ENCODE data around the gene ALKBH2.

ALKBH2 gene

DNA sequence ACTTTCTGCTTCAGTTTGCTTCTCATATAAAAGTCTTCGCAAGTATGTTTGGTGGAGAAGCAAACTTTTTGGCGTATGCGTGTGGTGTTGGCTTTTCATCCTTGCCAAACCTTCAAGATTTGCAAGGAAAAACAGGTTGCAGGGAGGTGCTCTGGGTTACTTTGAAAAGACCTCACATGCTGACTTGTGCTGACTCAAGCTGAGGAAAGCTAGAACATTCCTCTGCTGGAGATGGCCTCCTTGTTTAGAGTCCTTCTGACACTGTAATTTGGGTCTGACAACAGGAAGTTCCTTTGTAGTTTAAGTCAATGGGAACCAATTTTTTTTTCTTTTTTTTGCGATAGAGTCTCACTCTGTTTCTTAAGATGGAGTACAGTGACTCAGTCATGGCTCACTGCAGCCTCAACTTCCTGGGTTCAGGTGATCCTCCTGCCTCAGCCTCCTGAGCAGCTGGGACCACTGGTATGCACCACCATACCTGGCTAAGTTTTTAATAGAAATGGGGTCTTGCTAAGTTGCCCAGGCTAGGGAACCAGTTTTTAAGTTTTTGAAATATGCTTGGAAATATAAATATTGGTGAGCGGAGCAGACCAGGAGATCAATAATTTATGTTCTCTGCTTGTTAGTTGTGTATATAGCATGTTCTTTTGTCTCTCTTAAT is 20.5 kb upstream of the ALKBH2 start:
- no peak for DNase-seq (ENCODE audit: low read depth)

GRCh38 chr12:109112720-109113465 is 19.6 kb upstream of the ALKBH2 start:
- no peak for DNase-seq (ENCODE audit: low read depth)

DNA sequence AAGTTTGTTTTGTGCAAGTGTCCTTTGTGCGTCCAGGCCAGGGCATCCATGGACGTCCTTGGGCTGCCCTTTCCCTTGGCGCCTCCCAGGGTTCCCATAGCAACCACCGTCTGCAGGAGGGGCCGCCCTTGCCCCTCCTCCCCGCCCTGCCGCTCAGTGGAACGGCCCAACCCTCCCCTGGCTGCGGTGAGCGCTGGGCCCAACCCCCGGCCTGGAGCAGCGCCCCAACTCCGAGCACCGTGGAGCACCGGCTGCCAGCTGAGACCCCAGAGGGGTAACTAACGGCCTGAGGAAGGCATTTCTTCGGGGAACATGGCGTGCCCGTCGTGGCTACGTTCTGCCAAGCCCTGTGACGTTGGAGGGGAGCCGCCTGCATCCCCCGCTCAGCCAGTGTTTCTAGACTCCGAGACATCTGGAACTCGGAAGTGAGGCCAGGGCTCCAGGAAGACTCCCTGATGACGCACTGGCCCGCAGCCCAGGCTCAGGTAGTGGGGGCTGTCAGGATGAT is 17.8 kb upstream of the ALKBH2 start:
- DNase-seq (ENCODE audit: low read depth), result peak; percentile 75

DNA sequence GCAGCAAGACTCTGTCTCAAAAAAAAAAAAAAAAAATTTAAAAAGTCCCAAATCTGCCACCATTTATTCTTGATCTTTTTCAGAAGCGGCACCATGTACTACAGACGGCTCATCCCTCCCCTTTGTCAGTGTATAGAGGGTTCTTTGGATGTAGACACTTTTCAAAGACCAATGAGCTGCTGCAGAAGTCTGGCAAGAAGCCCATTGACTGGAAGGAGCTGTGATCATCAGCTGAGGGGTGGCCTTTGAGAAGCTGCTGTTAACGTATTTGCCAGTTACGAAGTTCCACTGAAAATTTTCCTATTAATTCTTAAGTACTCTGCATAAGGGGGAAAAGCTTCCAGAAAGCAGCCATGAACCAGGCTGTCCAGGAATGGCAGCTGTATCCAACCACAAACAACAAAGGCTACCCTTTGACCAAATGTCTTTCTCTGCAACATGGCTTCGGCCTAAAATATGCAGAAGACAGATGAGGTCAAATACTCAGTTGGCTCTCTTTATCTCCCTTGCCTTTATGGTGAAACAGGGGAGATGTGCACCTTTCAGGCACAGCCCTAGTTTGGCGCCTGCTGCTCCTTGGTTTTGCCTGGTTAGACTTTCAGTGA is 16.6 kb upstream of the ALKBH2 start:
- no peak for DNase-seq (ENCODE audit: low read depth)

GRCh38 chr12:109105176-109105575 is 11.9 kb upstream of the ALKBH2 start:
- no peak for DNase-seq (ENCODE audit: low read depth)

DNA sequence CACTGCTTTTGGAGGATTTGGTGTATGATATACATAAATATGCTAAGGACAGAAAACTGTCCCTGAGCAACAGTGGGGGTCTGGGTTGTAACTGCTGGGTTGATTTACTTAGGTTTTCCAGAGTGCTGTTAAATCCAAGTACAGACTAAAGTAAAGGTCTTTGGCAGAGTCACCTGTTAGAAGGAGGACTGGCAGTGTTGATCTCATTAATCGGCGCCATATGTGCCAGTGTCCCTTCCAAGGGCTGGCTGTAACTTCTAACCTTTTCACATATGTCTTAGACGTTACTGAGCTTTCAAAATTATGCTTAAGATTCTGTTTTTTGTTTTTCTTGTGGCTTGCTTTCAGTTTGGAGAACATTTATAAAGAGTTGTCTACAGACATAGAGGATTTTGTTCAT is 9.2 kb upstream of the ALKBH2 start:
- no peak for DNase-seq (ENCODE audit: low read depth)

DNA sequence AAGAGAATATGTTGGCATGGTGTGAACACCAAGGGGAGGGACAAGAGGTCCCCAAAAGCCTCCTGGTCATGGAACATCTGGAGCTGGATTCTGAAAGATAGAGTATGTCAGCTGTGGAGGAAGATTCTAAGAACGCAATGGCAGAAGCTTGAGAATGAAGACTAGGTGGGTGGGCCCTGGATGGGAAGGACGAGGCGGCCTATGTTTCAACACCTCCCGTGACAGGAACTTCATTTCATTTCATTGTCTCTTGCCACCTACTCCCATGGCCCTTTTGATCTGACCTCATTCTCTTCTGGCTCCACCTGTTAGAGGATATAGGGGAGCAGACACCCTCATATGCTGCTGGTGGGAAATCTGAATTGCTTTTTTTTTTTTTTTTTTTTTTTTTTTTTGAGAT is 7.5 kb upstream of the ALKBH2 start:
- DNase-seq (ENCODE audit: low read depth), result no peak

- DNase-seq (ENCODE audit: low read depth), result no peak
Measured at GRCh38 chr12:109099431-109100020, 6.3 kb upstream of the ALKBH2 start.

GRCh38 chr12:109098651-109099050 is 5.4 kb upstream of the ALKBH2 start:
- DNase-seq (ENCODE audit: low read depth), result no peak

DNA sequence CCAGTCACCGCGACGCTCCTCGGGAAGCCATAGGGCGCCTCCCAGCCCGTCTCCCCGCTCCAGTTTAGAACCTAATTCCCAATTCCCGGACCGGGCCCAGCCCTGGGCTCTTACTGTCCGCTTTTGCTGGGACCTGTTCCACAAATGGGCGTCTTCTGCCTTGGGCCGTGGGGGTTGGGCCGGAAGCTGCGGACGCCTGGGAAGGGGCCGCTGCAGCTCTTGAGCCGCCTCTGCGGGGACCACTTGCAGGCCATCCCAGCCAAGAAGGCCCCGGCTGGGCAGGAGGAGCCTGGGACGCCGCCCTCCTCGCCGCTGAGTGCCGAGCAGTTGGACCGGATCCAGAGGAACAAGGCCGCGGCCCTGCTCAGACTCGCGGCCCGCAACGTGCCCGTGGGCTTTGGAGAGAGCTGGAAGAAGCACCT is 4.9 kb upstream of the ALKBH2 start:
- DNase-seq (ENCODE audit: low read depth), result peak; percentile 39

GRCh38 chr12:109097435-109098182 is 4.3 kb upstream of the ALKBH2 start, which contains the start of gene UNG:
Gene UNG, plus strand, starts transcription at chr12:109097597. Its CDS starts 83 bp downstream, at chr12:109097680.
- peak; percentile 93 for DNase-seq (ENCODE audit: low read depth)

DNA sequence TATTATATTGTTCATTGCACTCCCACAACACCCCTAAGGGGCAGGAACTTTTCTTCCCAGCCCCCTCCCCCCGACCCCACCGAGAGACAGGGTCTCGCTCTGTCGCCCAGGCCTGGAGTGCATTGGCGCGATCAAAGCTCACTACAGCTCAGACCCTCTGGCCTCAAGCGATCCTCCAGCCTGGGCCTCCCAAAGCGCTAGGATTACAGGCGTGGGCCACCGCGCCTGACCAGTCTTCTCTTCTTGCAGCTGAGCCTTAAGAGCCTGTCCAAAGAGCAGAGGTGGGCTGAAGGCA is 3.8 kb upstream of the ALKBH2 start:
- no peak for DNase-seq (ENCODE audit: low read depth)

DNA sequence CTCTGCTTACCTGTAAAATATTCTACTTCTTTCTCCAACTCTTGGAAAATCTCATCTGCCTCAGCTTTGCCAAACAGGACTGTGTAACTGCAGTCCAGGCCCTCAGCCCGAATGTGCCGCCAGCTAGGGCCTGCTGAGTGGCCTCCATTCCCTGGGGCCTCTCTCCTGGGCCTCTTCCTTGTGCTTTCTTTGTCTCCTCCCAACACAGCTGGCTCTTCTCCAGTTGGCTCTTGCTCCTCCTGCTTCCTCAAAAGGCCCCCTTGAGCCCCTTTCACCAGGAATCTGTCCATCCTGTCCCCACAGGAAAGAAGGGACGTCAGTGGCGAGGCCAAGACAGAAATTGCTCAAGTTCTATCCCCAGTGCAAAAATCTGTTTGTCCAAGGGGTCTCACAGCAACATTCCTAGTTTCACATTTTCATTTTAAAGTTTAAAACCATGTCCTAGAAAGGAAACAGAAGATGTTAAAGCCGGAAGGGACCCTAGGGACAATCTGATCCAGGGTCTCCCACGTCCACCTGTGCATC is 713 bp downstream of the ALKBH2 start:
- DNase-seq (ENCODE audit: low read depth), result no peak

DNA sequence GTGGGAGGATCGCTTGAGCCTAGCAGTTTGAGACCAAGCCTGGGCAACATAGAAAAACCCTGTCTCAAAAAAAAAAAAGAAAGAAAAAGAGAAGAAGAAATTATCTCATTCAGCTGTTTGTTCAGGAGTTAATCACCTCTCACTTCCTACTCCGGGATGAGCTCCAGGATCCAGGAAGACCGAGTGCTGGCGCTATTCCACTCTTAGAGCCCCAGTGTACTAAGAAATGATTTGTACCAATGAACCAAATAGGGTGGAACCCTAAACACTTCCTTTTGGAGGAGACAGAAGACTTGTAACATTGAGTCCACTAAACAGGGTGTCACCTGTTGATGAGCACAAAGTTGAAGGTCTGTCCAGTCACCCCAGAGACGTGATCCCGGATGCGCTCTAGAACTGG is 3.6 kb downstream of the ALKBH2 start:
- DNase-seq (ENCODE audit: low read depth), result no peak

DNA sequence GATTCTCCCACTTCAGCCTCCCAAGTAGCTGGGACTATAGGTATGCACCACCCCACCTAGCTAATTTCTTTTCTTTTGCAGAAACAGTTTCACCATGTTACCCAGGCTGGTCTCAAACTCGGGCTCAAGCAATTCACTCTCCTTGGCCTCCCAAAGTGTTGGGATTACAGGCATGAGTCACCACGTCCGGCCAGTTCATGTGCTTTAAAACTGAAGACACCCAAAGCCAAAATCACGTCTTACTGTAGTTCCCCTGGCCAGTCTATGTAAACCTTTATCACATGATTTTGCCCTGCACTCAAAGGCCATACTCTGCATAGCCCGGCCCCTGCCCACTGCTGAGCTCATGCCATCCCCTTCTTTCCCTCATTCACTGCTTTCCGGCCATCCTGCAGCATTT is 4.5 kb downstream of the ALKBH2 start:
- peak; percentile 27 for DNase-seq (ENCODE audit: low read depth)

GRCh38 chr12:109087250-109087649 is 6.0 kb downstream of the ALKBH2 start:
- DNase-seq (ENCODE audit: low read depth), result no peak

GRCh38 chr12:109085590-109085989 is 7.7 kb downstream of the ALKBH2 start:
- no peak for DNase-seq (ENCODE audit: low read depth)

DNA sequence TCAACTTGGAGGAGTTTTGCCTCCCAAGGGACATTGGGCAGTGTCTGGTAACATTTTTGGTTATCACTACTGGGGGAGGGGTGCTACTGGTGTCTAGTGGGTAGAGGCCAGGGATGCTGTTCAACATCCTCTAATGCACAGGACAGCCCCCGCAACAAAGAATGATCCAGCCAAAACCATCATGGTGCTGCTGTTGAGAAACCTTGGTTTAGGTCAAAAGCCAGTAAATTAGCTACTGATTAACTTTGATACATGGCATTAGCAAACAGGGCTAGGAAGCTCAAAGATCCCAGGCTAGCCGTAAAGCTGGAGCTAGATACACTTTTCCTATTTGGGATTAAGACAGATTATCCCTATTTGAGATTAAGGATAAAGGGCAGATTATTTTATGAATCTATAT is 8.8 kb downstream of the ALKBH2 start:
- DNase-seq (ENCODE audit: low read depth), result no peak

- no peak for DNase-seq (ENCODE audit: low read depth)
Measured at GRCh38 chr12:109082751-109083150, 10.5 kb downstream of the ALKBH2 start.

DNA sequence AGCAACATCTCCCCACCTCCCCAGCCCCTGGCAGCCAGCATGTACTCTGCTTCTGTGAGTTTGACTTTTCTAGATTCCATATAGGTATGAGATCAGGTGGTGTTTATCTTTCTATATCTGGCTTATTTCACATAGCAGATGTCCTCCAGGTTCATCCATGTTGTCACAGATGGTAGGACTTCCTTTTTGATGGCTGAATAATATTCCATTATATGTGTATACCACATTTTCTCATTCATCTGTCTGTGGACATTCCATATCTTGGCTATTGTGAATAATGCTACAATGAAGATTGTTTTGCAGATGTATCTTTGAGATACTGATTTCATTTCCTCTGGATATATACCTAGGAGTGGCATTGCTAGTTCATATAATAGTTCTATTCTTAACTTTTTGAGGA is 18.4 kb downstream of the ALKBH2 start:
- DNase-seq (ENCODE audit: low read depth), result no peak

DNA sequence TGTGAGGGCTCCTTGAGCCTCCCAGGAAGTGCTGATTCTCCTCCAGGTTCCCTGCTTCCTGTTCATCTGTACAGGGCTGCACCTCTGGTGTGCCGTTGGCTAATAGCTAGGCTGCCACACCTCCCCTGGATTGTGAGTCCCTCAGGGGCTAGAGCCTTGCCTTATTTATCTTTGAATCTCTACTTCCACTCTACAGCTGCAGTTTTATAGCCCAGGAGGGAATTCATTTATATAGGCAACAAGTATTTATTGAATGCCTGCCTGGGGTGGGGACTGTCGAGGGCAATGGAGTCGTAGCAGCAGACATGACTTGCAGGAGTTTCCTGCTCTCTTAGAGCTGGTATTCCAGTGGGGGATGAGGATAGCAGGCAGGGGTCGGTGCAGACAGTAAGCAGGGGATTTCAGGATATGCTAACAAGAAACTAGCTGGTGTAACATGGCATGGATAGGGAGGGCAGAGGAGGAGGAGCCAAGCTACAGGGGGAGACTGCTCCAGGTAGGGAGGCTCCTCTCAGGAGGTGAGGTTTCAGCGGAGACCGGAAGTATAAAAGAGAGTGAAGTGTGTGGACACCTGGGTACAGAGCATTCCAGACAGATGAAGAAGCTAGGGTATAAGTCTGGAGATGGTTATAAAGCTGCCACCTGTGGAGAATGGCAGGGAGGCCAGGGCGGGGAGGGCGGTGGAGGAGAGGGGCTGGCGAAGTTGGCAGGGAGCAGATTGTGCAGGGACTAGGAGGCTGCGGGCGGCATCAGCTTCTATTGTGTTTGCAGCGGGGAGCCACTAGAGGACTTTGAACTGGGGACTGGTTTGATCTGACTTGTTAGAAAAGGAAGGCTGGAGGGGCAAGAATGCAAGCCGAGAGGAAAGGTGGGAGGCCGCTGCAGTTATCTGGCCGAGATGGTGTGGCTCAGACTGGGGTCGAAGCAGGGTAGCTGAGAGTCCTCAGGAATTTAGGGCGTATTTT is 23.7 kb downstream of the ALKBH2 start:
- DNase-seq (ENCODE audit: low read depth), result no peak

Data from stromal cell of bone marrow (primary cell).